GM12801 (cell line): ENCODE measurements around the gene MOB2.

Experiments used
- CTCF ChIP-seq: IDR thresholded peaks from one replicate; pipeline ENCODE4 v1.5.1; 2011; ENCODE audit warnings: control low read depth; ENCODE audit not compliant: insufficient read length; ENCODE audit errors: extremely low read depth

The MOB2 gene

GRCh38 chr11:1422981-1423380 is 63.6 kb downstream of the MOB2 start:
- TF ChIP-seq CTCF, result no peak

- no peak for TF ChIP-seq CTCF
These were observed 64.1 kb downstream of the MOB2 start for GRCh38 chr11:1422481-1422880.

- no peak for TF ChIP-seq CTCF
These were observed 65.3 kb downstream of the MOB2 start for GRCh38 chr11:1421291-1421690.

- TF ChIP-seq CTCF, result no peak
These were observed 66.8 kb downstream of the MOB2 start for GRCh38 chr11:1419811-1420210.
